Activated CD4-positive, alpha-beta T cell treated with anti-CD3 and anti-CD28 coated beads, Interleukin-2, amount 50 U/mL, for 4 hours (primary cell): ENCODE measurements around the gene CSF2.

Experiments
- DNase-seq, 2 experiments: peaks; one replicate each; pipeline ENCODE4 v3.0.0-alpha.2; 2020

Gene CSF2

DNA sequence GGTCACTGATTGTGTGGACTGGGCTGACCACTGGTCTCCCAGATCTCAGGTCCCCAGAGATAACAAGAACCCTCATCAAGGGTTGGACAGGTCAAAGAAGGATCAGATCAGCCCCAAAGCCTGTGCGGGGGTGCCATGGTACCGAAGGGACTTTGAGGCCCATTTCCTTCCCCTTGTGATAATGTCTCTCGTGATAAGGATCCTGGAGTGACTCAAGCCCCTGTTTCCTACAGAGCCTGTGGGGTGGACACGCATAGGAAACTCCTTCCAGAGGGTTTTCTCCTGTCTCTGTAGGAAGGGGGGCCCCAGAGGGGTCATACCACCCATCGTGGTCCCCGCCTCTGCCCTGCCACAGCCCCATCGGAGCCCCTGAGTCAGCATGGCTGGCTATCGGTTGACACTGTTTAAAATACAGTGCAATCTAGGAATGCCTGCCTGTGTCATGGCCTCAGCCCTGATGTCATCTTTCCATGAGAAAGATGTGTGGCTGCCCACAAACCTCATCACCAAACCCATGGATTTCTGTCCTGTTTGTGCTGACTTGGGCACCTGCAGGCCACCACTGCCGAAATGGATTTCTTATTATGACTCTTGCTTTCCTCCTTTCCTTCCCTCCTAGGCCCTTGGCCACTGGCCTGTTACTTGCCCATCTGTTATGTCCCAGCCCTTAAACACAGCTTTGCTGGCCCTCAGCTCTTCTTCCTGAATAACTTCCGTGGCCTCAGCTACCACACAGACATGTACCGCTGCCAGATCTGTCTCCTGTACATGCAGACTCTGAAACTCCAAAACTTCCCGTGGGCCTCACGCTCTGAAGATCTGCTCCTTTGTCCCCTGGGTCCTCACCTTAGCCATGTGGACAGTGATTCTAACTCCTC lies 2.9 kb upstream of the CSF2 start:
- DNase-seq, result peak; percentile 43 to 55

GRCh38 chr5:132071338-132071707 lies 2.3 kb upstream of the CSF2 start:
- DNase-seq, result no peak

GRCh38 chr5:132072070-132072469 lies 1.5 kb upstream of the CSF2 start:
- no peak for DNase-seq

DNA sequence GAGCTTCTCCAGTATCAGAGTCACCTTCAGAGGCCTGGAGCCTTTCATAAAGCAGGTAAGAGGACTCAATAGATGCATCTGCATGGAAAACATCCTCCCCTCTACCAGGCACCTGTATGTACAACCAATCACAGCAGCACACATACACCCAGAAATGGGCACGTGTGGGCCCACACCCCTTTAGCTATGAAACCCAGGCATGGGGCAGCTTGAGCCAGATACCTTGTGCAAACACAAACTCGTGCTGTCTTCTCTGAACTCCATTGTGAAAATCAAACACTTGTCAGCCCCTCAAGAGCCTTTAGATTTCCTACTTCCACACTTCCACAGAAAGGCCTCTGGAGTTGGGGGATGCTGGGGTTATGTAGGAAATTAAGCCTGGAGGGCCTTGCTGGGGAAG lies 1.1 kb upstream of the CSF2 start:
- DNase-seq, result no peak

DNA sequence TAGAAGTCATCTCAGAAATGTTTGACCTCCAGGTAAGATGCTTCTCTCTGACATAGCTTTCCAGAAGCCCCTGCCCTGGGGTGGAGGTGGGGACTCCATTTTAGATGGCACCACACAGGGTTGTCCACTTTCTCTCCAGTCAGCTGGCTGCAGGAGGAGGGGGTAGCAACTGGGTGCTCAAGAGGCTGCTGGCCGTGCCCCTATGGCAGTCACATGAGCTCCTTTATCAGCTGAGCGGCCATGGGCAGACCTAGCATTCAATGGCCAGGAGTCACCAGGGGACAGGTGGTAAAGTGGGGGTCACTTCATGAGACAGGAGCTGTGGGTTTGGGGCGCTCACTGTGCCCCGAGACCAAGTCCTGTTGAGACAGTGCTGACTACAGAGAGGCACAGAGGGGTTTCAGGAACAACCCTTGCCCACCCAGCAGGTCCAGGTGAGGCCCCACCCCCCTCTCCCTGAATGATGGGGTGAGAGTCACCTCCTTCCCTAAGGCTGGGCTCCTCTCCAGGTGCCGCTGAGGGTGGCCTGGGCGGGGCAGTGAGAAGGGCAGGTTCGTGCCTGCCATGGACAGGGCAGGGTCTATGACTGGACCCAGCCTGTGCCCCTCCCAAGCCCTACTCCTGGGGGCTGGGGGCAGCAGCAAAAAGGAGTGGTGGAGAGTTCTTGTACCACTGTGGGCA lies 642 bp downstream of the CSF2 start:
- no peak for DNase-seq

DNA sequence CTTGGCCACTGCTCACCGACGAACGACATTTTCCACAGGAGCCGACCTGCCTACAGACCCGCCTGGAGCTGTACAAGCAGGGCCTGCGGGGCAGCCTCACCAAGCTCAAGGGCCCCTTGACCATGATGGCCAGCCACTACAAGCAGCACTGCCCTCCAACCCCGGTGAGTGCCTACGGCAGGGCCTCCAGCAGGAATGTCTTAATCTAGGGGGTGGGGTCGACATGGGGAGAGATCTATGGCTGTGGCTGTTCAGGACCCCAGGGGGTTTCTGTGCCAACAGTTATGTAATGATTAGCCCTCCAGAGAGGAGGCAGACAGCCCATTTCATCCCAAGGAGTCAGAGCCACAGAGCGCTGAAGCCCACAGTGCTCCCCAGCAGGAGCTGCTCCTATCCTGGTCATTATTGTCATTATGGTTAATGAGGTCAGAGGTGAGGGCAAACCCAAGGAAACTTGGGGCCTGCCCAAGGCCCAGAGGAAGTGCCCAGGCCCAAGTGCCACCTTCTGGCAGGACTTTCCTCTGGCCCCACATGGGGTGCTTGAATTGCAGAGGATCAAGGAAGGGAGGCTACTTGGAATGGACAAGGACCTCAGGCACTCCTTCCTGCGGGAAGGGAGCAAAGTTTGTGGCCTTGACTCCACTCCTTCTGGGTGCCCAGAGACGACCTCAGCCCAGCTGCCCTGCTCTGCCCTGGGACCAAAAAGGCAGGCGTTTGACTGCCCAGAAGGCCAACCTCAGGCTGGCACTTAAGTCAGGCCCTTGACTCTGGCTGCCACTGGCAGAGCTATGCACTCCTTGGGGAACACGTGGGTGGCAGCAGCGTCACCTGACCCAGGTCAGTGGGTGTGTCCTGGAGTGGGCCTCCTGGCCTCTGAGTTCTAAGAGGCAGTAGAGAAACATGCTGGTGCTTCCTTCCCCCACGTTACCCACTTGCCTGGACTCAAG lies 1.5 kb downstream of the CSF2 start:
- no peak for DNase-seq

- no peak for DNase-seq
These were observed 2.1 kb downstream of the CSF2 start for GRCh38 chr5:132075719-132076077.

- peak in 1 of 2 experiments; percentile 25 for DNase-seq
These were observed 2.7 kb downstream of the CSF2 start for GRCh38 chr5:132076202-132076830.

- no peak for DNase-seq
These were observed 3.4 kb downstream of the CSF2 start for GRCh38 chr5:132076983-132077382.

- no peak for DNase-seq
These were observed 5.5 kb downstream of the CSF2 start for GRCh38 chr5:132079081-132079480.

DNA sequence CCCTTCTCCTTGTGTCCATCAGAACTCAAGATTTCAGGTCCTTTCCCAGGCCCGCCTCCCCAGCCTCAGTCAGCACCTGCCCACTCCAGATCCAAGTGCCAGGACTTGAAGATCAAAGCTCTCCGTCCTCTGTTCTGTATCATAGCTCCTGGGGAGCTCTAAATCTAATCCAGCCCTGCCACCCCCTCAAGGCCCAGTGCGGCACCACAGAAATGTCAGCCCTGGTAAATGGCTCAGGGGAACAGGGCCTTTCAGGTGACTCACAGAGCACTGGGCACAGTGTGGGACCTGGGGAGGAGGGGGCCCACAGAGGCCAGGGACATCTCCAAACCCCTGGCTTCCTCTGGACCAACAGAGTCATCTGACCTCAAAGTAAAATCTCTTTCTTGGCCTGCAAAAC lies 6.0 kb downstream of the CSF2 start:
- DNase-seq, result no peak

DNA sequence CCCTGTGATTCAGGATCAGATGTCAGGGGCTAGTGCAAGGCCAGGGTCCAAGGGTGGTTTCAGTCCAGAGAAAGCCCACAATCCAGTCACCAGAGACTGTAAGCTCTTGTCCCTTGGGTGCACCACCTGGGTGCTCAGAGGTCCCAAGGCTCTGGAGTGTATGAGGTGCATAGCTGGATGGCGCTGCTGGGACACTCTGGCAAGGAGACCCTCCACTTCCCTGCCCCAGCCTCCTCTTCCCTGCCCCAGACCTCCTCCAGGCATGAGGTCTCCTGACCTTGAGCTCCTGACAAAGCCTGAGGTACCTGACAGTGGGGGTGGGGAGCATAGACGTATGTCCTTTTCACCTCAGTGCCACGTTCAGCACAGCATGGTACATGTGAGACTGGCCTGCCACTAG lies 7.0 kb downstream of the CSF2 start:
- DNase-seq, result no peak

DNA sequence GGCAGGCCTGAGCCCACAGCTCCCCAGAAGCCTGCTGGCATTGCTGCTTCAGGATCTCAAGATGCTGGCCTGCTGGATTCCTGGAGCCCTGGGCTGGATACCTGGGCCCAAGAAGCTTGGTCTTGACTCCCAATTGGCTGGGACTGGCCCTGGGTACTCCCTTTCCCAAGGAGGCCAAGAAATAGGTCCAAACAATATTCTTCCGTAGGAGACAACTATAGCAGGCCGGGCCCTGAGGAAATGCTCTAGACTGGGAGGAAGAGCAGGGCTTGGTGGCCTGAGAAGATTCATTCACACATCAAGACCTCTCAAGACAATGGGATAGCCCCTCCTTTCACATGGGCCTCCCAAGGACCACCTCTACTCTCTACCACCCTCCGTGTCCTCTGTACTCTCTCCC lies 7.9 kb downstream of the CSF2 start:
- DNase-seq, result no peak

GRCh38 chr5:132082329-132083023 lies 8.9 kb downstream of the CSF2 start:
- DNase-seq, result no peak

DNA sequence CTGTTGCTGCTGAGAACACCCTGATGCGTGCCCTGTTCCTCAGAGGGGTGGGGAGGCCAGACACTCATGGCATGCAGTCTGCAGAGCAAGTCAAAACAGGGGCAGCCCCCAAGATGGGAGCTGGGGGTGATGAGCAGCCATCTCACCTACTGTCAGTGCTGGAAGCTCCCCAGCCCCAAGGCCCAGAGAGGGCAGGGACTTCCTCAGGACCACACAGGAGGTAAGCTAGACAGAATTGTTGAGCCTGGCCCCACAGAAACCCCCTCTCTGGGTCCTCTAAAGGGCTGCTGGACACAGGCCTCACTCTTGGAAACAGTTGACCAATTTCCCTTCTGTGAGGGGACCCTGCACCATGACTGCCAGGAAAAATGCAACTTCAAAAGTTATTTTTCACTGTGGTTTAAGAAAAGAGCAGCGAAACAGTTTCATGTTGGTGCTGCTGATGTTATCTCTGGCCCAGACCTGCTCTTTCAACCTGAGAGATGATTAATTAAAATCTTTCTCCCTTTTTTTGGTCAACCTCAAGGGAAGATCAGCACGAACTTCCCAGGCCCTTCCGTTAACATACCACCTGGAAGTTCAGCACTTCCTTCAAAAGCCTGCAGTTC lies 9.6 kb downstream of the CSF2 start:
- DNase-seq, result no peak

- DNase-seq, result no peak
These were observed 12.1 kb downstream of the CSF2 start for GRCh38 chr5:132085686-132086085.

DNA sequence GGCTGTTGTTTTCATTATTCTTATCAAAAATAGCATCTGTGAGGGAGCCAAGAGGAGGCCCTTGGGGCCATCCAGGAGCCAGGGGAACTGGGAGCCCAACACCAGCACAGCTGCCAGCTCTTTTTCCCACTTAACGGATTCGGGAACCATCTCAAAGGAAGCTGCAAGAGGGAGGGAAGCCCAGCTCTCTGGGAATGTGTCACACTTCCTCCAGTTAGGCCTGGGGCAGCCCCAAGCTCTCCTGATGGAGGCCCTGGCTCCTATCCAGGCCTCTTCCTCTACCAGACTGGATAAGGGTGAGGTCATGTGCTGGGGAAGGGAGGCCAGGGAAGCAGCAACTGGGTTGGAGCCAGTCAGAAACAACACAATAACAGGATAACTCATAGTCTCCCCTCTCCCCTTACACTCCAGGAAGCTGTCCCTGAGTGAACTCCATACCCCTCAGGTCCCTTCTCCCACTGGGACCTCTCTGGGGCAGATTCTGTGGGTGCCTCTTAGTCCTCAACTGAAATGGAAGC lies 12.7 kb downstream of the CSF2 start:
- DNase-seq, result no peak

DNA sequence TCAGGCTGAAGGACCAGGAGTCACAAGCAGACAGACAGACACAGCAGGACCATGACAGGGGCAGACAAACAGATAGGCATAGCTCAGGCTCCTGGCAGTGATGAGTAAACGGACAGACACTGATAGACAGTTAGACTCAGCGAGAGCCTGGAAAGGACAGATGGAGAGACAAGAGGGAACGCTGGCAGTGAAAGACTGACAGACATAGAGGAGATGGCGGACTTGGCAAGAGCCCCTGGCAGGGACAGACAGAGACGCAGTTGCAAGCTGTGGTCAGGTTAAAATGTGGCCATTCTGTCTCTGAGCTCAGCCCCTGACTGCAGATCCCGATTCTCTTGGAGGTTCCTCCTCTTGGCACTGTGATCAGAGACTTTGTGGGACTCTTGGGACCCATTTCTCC lies 13.6 kb downstream of the CSF2 start:
- no peak for DNase-seq

DNA sequence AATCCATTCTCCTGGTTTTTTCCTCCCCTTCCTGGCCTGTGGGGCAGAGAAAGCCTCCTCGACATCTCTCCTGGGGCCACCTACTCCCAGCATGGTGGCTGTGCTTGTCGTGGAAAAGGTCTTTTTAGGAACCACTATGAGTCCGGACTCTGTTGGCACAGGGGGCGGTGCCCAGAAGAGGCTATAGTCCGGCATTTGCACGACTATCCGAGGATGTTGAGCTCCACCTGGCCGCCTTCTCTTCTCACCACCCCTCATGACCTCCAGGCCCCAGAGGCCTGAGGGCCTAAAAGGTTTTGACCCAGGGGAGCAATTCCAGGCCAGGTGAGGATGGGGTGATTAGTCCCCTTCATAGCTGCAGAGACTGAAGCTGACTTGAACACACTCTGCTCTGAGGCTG lies 14.1 kb downstream of the CSF2 start:
- DNase-seq, result no peak

- DNase-seq, result no peak
These were observed 15.8 kb downstream of the CSF2 start for GRCh38 chr5:132089363-132089762.

DNA sequence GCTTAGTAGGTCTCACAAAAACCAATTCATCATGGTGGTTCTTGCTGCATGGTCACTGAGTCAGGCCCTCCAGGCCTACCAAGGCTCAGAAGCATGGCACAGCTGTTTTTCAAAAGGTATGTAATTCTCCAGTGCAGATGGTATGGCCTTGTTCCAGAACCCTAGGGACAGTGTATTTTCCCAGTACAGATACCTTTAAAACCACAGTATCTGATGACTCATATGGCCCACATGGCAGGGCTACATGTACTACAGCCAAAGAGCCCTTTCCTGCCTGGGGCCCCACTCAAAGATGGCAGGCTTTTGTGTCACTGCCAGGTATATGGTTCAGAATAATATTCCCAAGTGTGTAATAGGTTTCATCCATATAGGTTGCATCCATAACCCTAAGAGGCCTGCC lies 16.5 kb downstream of the CSF2 start:
- DNase-seq, result no peak

- DNase-seq, result no peak
These were observed 19.7 kb downstream of the CSF2 start for GRCh38 chr5:132093271-132093670.
